Spleen (tissue), 11 donors: Measurements from ENCODE around the gene POU3F2. TPM values are rescaled to one million over a fixed set of nuclear protein-coding genes. Genes with fewer than 3 reads are reported as not detected.

ENCODE experiments used
- DNase-seq: peaks from one replicate; pipeline ENCODE4 v3.0.0-alpha.2; 2020
- H3K27ac ChIP-seq, 8 donors: fragments of 200-600 bp; sonication (generic) in 7 of 8; 1 replicate in 4 of 8; 2 replicates in 4 of 8; pipeline versions ENCODE4 v1.5.0 to v1.8.0; 2016 to 2021; ENCODE audit warnings: inconsistent platforms in 4 of 8, mild to moderate bottlenecking in 4 of 8, moderate library complexity in 1 of 8
- H3K27me3 ChIP-seq, 7 donors: fragments of 200-600 bp; sonication (generic) in 6 of 7; replicated peaks in 1 of 7; 1 replicate in 4 of 7; 2 replicates in 3 of 7; pipeline versions ENCODE4 v1.5.0 to v1.8.0; 2016 to 2021; ENCODE audit warnings: inconsistent platforms in 3 of 7, mild to moderate bottlenecking in 1 of 7
- H3K36me3 ChIP-seq, 6 donors: fragments of 200-600 bp; sonication (generic) in 5 of 6; 1 replicate in 4 of 6; 2 replicates in 2 of 6; pipeline versions ENCODE4 v1.5.0 to v1.8.0; 2016 to 2021; ENCODE audit warnings: inconsistent platforms in 2 of 6
- H3K4me1 ChIP-seq, 6 donors: fragments of 200-600 bp; sonication (generic) in 5 of 6; 1 replicate in 3 of 6; 2 replicates in 3 of 6; pipeline versions ENCODE4 v1.5.0 to v1.8.0; 2016 to 2021; ENCODE audit warnings: inconsistent platforms in 3 of 6
- H3K4me3 ChIP-seq, 8 donors: fragments of 200-600 bp; sonication (generic) in 7 of 8; 1 replicate in 4 of 8; 2 replicates in 4 of 8; pipeline versions ENCODE4 v1.5.0 to v1.8.0; 2016 to 2021; ENCODE audit warnings: inconsistent platforms in 4 of 8, mild to moderate bottlenecking in 4 of 8, moderate library complexity in 2 of 8
- H3K9me3 ChIP-seq, 8 donors: fragments of 200-600 bp; sonication (generic) in 7 of 8; 1 replicate in 4 of 8; 2 replicates in 4 of 8; pipeline versions ENCODE4 v1.5.0 to v1.8.0; 2016 to 2021; ENCODE audit warnings: inconsistent platforms in 4 of 8
- CTCF ChIP-seq, 11 experiments: fragments of 200-600 bp in 7 of 11; fragments of 450-650 bp in 4 of 11; sonication (generic) in 4 of 11; IDR thresholded peaks in 8 of 11; conservative IDR thresholded peaks in 3 of 11; 1 replicate in 7 of 11; 2 replicates in 4 of 11; pipeline versions ENCODE4 v1.4.0 to v1.8.0; 2016 to 2021; ENCODE audit warnings: antibody characterized with exemption in 11 of 11, inconsistent platforms in 4 of 11, mild to moderate bottlenecking in 1 of 11
- POLR2A ChIP-seq, 3 donors: fragments of 450-650 bp; IDR thresholded peaks; one replicate each; pipeline ENCODE4 v1.5.1; 2017; ENCODE audit warnings: antibody characterized with exemption in 3 of 3, mild to moderate bottlenecking in 1 of 3
- POLR2AphosphoS5 ChIP-seq, 3 donors: sonication (generic); formaldehyde crosslinking; IDR thresholded peaks; one replicate each; pipeline ENCODE4 v1.5.1; 2017; ENCODE audit warnings: antibody characterized with exemption in 3 of 3
- WGBS, 5 donors: extraction: QIAGEN DNeasy Blood & Tissue Kit in 3 of 5; methylation state at CpG; one replicate each; pipeline versions ENCODE4 v1.1.5 to v1.1.7; 2013 to 2018; 5-methylcytosine and 5-hydroxymethylcytosine counted together
- intact Hi-C: fragments of 100-400 bp; cut with DNase I; formaldehyde crosslinking; loops from one replicate; pipeline ENCODE4 v1.15.0; 2023; ENCODE audit warnings: low total_unique reads
- polyA plus RNA-seq, 3 donors: library from polyadenylated mRNA; stranded (reverse); fragments of 200-250 nt; gene quantifications; one replicate each; pipeline ENCODE4 v1.2.1, GENCODE V29; 2013
- total RNA-seq, 7 donors: library from RNA; depleted of rRNA in 3 of 7; stranded (reverse); fragments of >200 nt in 3 of 7; fragmentation: NEBNext Ultra II Directional in 4 of 7; extraction: Animal tissue kit (Norgen Biotek cat#: 25700) in 4 of 7; gene quantifications; one replicate each; pipeline versions ENCODE4 v1.1.0 to v1.2.1, GENCODE V29; 2016 to 2021
- donor health status: healthy with polysubstance abuse.
- donor health status: DM: no; HTN: no; CAD: no; lungs with moderate emphysema.
- donor health status: DM: no; HTN: no; CAD: no.
- donor health status: Bipolar disorder and iron deficiency.
- donor health status: healthy.
- donor health status: DM: no; HTN: no; CAD: no.
- donor health status: DM: yes; HTN: yes; CAD: no.

The POU3F2 gene
- total and polyA plus RNA-seq, 10 donors, result 0.06 TPM; not detected in 9

GRCh38 chr6:98875375-98875774 lies 41.0 kb downstream of the POU3F2 start:
- intact Hi-C loops, result no loop called here
- 76 to 85% (median 81%) methylated on average over 2 of the region's 2 CpGs for WGBS, 5 donors
- no peak for TF ChIP-seq CTCF (IDR thresholded peaks at IDR 0.05 in 8 of 11, conservative IDR thresholded peaks at IDR 0.05 in 3 of 11)
- no peak for TF ChIP-seq POLR2A (IDR thresholded peaks at IDR 0.05)
- no peak for TF ChIP-seq POLR2AphosphoS5 (IDR thresholded peaks at IDR 0.05)

GRCh38 chr6:98877250-98877649 lies 42.9 kb downstream of the POU3F2 start:
- DNase-seq, result no peak
- WGBS, 5 donors, result 0 to 98% (median 0%) methylated on average over 1 of the region's 1 CpG
- no peak overlapping the region for H3K4me3 ChIP-seq
- TF ChIP-seq CTCF (IDR thresholded peaks at IDR 0.05 in 8 of 11, conservative IDR thresholded peaks at IDR 0.05 in 3 of 11), result no peak
- no peak for TF ChIP-seq POLR2A (IDR thresholded peaks at IDR 0.05)
- no peak for TF ChIP-seq POLR2AphosphoS5 (IDR thresholded peaks at IDR 0.05)
- no peaks in the 10 kb centered on the region for H3K4me1 ChIP-seq
- no peaks in the 10 kb centered on the region for H3K9me3 ChIP-seq
- peaks cover 0 to 78% (median 0%) of the 10 kb centered on the region in 6 donors for H3K36me3 ChIP-seq
- H3K27me3 ChIP-seq, result no peaks in the 10 kb centered on the region
- H3K27ac ChIP-seq, result no peak overlapping the region
- intact Hi-C loops, result no loop called here

More at GRCh38 chr6:98875375-98875774, 41.0 kb downstream of the POU3F2 start:
- Histone ChIP-seq H3K4me3 (no peak overlapping the region), H3K27me3 (no peaks in the 10 kb centered on the region), H3K4me1 (no peaks in the 10 kb centered on the region), H3K36me3 (peaks cover 0 to 81% (median 0%) of the 10 kb centered on the region in 6 donors), H3K27ac (no peak overlapping the region), H3K9me3 (no peaks in the 10 kb centered on the region)
- DNase-seq, result no peak

GRCh38 chr6:98880486-98880885 lies 46.1 kb downstream of the POU3F2 start:
- Histone ChIP-seq H3K27me3 (no peaks in the 10 kb centered on the region), H3K36me3 (peaks cover 0 to 58% (median 1%) of the 10 kb centered on the region in 6 donors), H3K27ac (no peak overlapping the region), H3K4me1 (no peaks in the 10 kb centered on the region), H3K9me3 (no peaks in the 10 kb centered on the region), H3K4me3 (no peak overlapping the region)
- DNase-seq, result no peak
- intact Hi-C loops, result no loop called here
- TF ChIP-seq POLR2AphosphoS5 (IDR thresholded peaks at IDR 0.05) (no peak), POLR2A (IDR thresholded peaks at IDR 0.05) (no peak), CTCF (IDR thresholded peaks at IDR 0.05 in 8 of 11, conservative IDR thresholded peaks at IDR 0.05 in 3 of 11) (no peak)

DNA sequence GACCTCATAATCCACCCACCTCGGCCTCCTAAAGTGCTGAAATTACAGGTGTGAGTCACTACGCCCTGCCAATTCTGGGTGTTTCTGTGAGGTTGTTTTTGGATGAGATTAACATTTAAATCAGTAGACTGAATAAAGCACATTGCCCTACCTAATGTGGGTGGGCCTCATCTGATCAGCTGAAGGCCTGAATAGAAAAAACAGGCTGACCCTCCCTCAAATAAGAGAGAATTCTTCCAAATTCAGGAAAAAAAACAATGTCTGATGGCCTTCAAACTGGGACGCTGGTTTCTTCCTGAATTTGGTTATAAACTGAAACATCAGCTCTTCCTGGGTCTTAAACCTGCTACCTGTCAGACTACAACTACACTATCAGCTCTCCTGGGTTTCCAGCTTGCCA lies 51.0 kb downstream of the POU3F2 start:
- no peak for DNase-seq
- no peak overlapping the region for H3K27ac ChIP-seq
- H3K27me3 ChIP-seq, result no peaks in the 10 kb centered on the region
- 87 to 97% (median 94%) methylated on average over 3 of the region's 3 CpGs for whole genome bisulfite sequencing, 5 donors
- H3K36me3 ChIP-seq, result peaks cover 0 to 60% (median 5%) of the 10 kb centered on the region in 6 donors
- intact Hi-C loops, result no loop called here
- H3K4me3 ChIP-seq, result no peak overlapping the region
- H3K9me3 ChIP-seq, result no peaks in the 10 kb centered on the region
- no peaks in the 10 kb centered on the region for H3K4me1 ChIP-seq
- TF ChIP-seq POLR2A (IDR thresholded peaks at IDR 0.05) (no peak), CTCF (IDR thresholded peaks at IDR 0.05 in 8 of 11, conservative IDR thresholded peaks at IDR 0.05 in 3 of 11) (no peak), POLR2AphosphoS5 (IDR thresholded peaks at IDR 0.05) (no peak)
